Brain microvascular endothelial cell (primary cell): ENCODE results near the gene ELANE.

Experiments used
- DNase-seq: peaks from one replicate; pipeline ENCODE4 v3.0.0-alpha.2; 2020
- H3K27ac ChIP-seq: fragments of 250-450 bp; sonication (Bioruptor Pico); 2 replicates; pipeline ENCODE4 v1.5.1; 2020; ENCODE audit warnings: mild to moderate bottlenecking, moderate library complexity
- H3K27me3 ChIP-seq: fragments of 250-450 bp; sonication (Bioruptor Pico); replicated peaks from 2 replicates; pipeline ENCODE4 v1.5.1; 2020; ENCODE audit warnings: mild to moderate bottlenecking
- H3K36me3 ChIP-seq: fragments of 250-450 bp; sonication (Bioruptor Pico); replicated peaks from 2 replicates; pipeline ENCODE4 v1.5.1; 2020; ENCODE audit warnings: mild to moderate bottlenecking
- H3K4me3 ChIP-seq: 2 replicates; pipeline ENCODE4 v1.5.1; 2011; ENCODE audit warnings: low read depth, mild to moderate bottlenecking, control low read depth, low read length, moderate library complexity
- in situ Hi-C: cut with HindIII; loops from 2 replicates; pipeline ENCODE4 v1.10.0; 2017; ENCODE audit warnings: low sequenced_read_pairs, low pct_ligation_motif_present
- TF ChIP-seq, protein P1 (sequence below): IDR thresholded peaks from 2 replicates; pipeline ENCODE4 v1.5.1; 2011; ENCODE audit warnings: low read depth, mild to moderate bottlenecking, moderate library complexity, low read length, control low read depth, inconsistent platforms; ENCODE audit errors: missing control alignments

ELANE gene

DNA sequence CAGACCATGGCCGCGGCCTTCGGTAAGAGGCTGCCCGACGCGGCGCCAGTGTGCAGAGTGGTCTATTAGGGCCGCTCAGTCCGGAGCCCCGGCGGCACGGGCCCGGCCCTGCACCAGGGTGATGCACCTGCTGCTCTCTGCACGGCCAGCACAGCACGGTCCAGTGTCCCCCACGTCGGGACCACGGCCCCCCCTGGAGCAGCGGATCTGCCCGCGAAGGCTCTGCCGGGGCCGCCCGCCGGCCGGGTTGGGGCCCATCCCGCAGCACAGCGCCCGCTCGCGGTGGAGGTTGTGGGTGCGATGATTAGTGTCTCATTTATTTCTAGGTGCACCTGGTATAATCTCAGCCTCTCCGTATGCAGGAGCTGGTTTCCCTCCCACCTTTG lies 46.9 kb upstream of the ELANE start:
- Histone ChIP-seq H3K36me3 (peaks cover 92% of the 10 kb centered on the region), H3K27ac (no peak overlapping the region), H3K27me3 (no peaks in the 10 kb centered on the region), H3K4me3 (no peak overlapping the region)
- TF ChIP-seq, protein P1, sequence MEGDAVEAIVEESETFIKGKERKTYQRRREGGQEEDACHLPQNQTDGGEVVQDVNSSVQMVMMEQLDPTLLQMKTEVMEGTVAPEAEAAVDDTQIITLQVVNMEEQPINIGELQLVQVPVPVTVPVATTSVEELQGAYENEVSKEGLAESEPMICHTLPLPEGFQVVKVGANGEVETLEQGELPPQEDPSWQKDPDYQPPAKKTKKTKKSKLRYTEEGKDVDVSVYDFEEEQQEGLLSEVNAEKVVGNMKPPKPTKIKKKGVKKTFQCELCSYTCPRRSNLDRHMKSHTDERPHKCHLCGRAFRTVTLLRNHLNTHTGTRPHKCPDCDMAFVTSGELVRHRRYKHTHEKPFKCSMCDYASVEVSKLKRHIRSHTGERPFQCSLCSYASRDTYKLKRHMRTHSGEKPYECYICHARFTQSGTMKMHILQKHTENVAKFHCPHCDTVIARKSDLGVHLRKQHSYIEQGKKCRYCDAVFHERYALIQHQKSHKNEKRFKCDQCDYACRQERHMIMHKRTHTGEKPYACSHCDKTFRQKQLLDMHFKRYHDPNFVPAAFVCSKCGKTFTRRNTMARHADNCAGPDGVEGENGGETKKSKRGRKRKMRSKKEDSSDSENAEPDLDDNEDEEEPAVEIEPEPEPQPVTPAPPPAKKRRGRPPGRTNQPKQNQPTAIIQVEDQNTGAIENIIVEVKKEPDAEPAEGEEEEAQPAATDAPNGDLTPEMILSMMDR: no peak
- in situ Hi-C loops: no loop called here
- DNase-seq: no peak

DNA sequence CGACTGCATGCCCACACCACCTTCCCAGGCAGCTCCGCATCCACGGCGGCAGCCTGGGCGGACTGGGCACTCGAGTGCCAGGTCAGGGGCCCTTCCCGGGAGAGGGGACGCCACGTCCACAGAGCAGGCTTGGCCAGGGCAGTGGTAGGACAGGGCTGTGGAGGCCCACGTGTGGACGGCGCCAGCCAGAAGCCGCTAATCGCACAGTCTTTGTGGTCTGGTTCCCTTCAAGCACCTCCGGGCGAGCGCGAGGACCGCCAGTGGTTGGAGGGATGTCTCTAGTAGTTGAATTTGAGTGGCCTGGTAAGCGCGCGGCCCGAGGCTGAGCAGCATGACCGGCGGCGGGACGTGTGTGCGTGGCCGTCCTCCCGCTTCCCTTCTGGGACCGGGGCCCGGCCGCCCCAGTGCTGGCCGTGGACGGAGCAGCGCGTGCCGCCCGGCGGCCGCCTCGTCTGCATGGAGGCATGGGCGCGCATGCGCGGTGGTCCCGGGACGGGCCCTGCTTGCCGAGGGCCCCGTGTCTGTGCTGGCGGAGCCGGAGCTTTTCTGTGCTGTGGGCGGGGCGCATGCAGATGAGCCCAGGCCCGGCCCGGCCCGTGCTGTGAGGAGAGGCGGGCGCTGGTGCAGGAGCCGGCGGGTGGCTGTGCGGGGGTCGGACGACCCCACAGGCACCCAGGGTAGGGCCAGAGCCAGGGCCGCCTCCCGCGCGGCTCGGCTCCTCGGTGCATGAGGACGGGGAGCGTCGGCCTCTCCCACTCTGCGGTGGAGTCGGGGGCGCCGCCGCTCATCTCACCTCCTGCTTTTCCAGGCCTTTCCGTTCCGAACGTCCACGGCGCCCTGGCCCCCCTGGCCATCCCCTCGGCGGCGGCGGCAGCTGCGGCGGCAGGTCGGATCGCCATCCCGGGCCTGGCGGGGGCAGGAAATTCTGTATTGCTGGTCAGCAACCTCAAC lies 46.2 kb upstream of the ELANE start:
- peaks cover 92% of the 10 kb centered on the region for H3K36me3 ChIP-seq
- TF ChIP-seq, protein P1: no peak
- no peak overlapping the region for H3K27ac ChIP-seq
- in situ Hi-C loops: no loop called here
- no peaks in the 10 kb centered on the region for H3K27me3 ChIP-seq
- no peak for DNase-seq
- no peak overlapping the region for H3K4me3 ChIP-seq

DNA sequence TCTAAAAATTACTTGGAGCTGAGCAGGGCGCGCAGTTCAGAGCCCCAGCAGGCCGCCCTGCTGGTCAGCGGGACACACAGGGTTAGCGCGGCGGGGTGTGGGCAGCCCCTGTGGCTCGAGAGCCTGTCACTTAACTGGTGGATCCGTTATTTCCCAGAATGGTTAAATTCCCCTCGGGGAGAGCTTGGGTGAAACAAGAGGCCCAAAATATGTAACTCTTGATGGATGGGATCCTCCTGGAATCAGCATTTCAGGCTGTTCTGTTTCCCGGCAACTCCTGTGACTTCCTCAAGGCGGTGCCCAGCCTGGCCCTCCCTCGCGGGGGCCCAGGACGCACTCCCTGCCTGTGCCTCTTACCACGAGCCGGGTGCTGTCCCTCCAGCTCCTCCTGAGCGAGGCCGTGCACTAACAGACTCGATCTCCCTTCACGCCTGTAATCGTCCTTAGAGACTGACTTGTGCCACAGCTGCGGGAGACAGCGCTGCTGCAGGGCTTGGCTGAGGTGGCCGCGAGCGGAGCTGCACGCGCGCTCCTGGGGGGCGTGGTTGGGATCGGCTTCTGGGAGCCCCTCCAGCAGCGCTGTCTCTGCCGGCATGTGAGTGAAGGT lies 45.2 kb upstream of the ELANE start:
- Histone ChIP-seq H3K4me3 (no peak overlapping the region), H3K27me3 (no peaks in the 10 kb centered on the region), H3K36me3 (peaks cover 93% of the 10 kb centered on the region), H3K27ac (no peak overlapping the region)
- in situ Hi-C loops: no loop called here
- TF ChIP-seq, protein P1: no peak
- no peak for DNase-seq

DNA sequence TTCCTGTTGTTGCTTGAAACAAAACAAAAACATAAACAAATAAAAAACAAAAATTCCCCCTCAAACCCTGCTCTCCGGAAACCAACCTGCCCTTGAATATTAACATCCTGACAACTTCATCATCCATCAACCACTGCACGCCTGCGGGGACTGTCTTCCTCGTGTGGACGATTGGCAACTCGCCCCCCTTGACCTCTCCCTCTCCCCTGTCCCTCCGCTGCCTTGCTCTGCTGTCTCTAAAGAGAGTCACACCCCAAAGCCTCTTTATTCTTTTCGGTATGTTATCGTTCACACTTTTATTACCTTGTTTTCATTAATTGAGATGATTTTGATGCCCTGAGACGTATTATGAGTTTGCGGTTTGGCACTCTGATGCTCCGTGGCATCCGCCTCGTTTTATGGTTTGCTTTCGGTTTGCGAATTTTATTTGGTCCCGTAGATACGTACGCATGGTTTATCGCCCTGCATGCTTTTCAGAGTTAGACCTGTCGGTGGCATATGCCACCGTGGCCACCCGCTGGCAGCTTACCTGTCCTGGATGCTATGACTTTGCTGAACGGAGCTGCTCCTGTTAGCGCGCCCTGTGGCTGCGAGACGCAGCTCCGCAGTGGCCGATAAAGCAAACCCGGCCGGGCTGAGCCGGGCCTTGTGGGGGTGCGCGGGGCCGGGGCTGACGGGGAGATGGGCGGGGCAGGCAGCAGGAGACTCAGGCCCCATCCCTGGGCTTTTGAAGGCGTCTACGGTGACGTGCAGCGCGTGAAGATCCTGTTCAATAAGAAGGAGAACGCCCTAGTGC lies 44.3 kb upstream of the ELANE start:
- Histone ChIP-seq H3K27ac (no peak overlapping the region), H3K36me3 (peaks cover 94% of the 10 kb centered on the region), H3K4me3 (no peak overlapping the region), H3K27me3 (no peaks in the 10 kb centered on the region)
- no peak for DNase-seq
- in situ Hi-C loops: no loop called here
- TF ChIP-seq, protein P1: no peak

DNA sequence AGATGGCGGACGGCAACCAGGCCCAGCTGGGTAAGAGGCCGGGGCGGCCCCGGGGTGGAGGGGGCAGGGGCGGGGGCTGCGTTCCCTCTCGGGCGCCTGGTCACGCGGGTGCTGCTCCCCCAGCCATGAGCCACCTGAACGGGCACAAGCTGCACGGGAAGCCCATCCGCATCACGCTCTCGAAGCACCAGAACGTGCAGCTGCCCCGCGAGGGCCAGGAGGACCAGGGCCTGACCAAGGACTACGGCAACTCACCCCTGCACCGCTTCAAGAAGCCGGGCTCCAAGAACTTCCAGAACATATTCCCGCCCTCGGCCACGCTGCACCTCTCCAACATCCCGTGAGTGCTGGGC lies 43.7 kb upstream of the ELANE start:
- DNase-seq: no peak
- H3K36me3 ChIP-seq: peaks cover 95% of the 10 kb centered on the region
- TF ChIP-seq, protein P1: no peak
- no peak overlapping the region for H3K27ac ChIP-seq
- no peak overlapping the region for H3K4me3 ChIP-seq
- H3K27me3 ChIP-seq: no peaks in the 10 kb centered on the region
- in situ Hi-C loops: no loop called here
